Naive thymus-derived CD8-positive, alpha-beta T cell (primary cell): Measurements from ENCODE around the gene NMNAT2. TPM values are rescaled to one million over a fixed set of nuclear protein-coding genes. Genes with fewer than 3 reads are reported as not detected.
"Not testable (repeated sequence)": the region's sequence is repeated elsewhere in the genome, so short reads cannot be mapped to it uniquely, and the experiment has no call there.

Source experiments
- ATAC-seq, 2 donors: fragments of 150-1000 bp; cut with Tn5 transposase in 1 of 2; sonication (Bioruptor Pico), chemical (Tn5 transposase) in 1 of 2; 1 replicate in 1 of 2; 2 replicates in 1 of 2; pipeline ENCODE4 v1.10.0; 2021; ENCODE audit warnings: mild to moderate bottlenecking in 2 of 2, moderate library complexity in 2 of 2
- POLR2A ChIA-PET: fragments of 350-600 bp; sonication (Branson Sonifier 250); formaldehyde crosslinking; loops from one replicate; lab custom pipeline; 2021; ENCODE audit warnings: antibody characterized with exemption; lab: Charles Lee
- DNase-seq, 10 donors: peaks; one replicate each; pipeline versions ENCODE4 v3.0.0 to v3.0.0-alpha.2; 2020 to 2022
- H3K27ac Mint-ChIP-seq, 10 donors: one replicate each; pipeline ENCODE4 v1.8.0; 2020 to 2022; ENCODE audit warnings: mild to moderate bottlenecking in 10 of 10, mixed read lengths in 10 of 10, moderate library complexity in 4 of 10, inconsistent platforms in 1 of 10
- H3K27me3 Mint-ChIP-seq, 5 donors: one replicate each; pipeline ENCODE4 v1.8.0; 2021 to 2022; ENCODE audit warnings: mixed read lengths in 5 of 5
- H3K36me3 Mint-ChIP-seq, 3 donors: one replicate each; pipeline ENCODE4 v1.8.0; 2020 to 2022; ENCODE audit warnings: mixed read lengths in 3 of 3, mild to moderate bottlenecking in 2 of 3, inconsistent platforms in 1 of 3
- H3K4me1 Mint-ChIP-seq, 4 donors: one replicate each; pipeline ENCODE4 v1.8.0; 2021 to 2022; ENCODE audit warnings: mixed read lengths in 4 of 4
- H3K4me3 Mint-ChIP-seq, 10 donors: one replicate each; pipeline ENCODE4 v1.8.0; 2020 to 2022; ENCODE audit warnings: mild to moderate bottlenecking in 10 of 10, mixed read lengths in 10 of 10, moderate library complexity in 6 of 10, inconsistent platforms in 1 of 10
- H3K9me3 Mint-ChIP-seq, 9 donors: one replicate each; pipeline ENCODE4 v1.8.0; 2020 to 2022; ENCODE audit warnings: mixed read lengths in 9 of 9, mild to moderate bottlenecking in 3 of 9, inconsistent platforms in 1 of 9, moderate library complexity in 1 of 9
- polyA plus RNA-seq, 3 donors: library from polyadenylated mRNA; unstranded; fragments of 300-500 nt; fragmentation: Illumina TruSeq; gene quantifications; one replicate each; pipeline ENCODE4 v1.2.3, GENCODE V29; 2021
- total RNA-seq, 8 experiments: library from RNA in 2 of 8; stranded (reverse) in 2 of 8; gene quantifications; one replicate each; pipeline ENCODE4 v1.2.3 and lab custom pipeline; 2021 to 2026

The NMNAT2 gene
- total and polyA plus RNA-seq, 5 experiments from 2014 or later: not detected

DNA sequence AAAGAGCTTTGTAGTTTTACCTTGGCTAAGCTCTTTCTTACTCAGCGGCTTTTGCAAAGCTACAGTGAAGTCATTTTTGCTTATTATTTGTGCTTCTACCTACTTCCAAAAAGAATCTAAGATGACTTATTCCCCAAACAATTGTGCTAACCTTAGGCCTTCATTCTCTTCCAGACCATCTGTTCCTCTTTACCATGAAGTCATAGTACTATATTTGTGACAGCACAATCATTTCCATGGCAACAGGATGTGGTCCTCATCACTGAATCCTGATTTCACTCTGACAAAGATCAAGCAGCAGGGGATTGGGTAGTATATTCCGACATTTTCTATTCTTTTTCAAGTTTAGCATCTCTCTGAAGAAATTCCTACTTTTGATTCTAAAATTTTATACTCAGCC, 24.8 kb upstream of the NMNAT2 start:
- H3K27ac Mint-ChIP-seq: no peak overlapping the region
- no peaks in the 10 kb centered on the region for H3K36me3 Mint-ChIP-seq
- no peaks in the 10 kb centered on the region for H3K4me1 Mint-ChIP-seq
- no peak for DNase-seq
- H3K4me3 Mint-ChIP-seq: no peak overlapping the region
- ATAC-seq: no peak
- H3K27me3 Mint-ChIP-seq: peaks cover 0 to 4% (median 1%) of the 10 kb centered on the region in 5 donors
- no peaks in the 10 kb centered on the region for H3K9me3 Mint-ChIP-seq
- POLR2A ChIA-PET: no interaction called here

DNA sequence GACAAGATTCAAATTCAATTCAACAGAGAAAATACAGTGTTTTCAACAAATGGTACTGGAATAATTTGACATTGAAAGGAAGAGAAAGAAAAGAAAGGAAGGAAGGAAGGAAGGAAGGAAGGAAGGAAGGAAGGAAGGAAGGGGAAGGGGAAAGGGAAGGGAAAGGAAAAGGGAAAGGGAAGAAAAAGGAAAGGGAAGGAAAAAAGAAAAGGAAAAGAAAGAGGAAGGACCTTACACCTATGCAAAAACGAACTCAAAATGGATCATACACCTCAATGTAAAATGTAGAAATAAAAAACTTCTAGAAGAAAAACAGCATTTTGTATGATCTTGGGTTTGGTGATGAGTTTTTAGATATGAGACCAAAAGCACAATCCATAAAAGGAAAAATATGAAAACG, 19.9 kb upstream of the NMNAT2 start:
- H3K36me3 Mint-ChIP-seq: no peaks in the 10 kb centered on the region
- H3K4me1 Mint-ChIP-seq: no peaks in the 10 kb centered on the region
- POLR2A ChIA-PET: no interaction called here
- DNase-seq (no peak), ATAC-seq (no peak)
- H3K27me3 Mint-ChIP-seq: peaks cover 0 to 25% (median 7%) of the 10 kb centered on the region in 5 donors
- no peak overlapping the region for H3K27ac Mint-ChIP-seq
- no peak overlapping the region for H3K4me3 Mint-ChIP-seq
- H3K9me3 Mint-ChIP-seq: no peaks in the 10 kb centered on the region

GRCh38 chr1:183435497-183435896, 17.3 kb upstream of the NMNAT2 start:
- H3K27ac Mint-ChIP-seq: no peak overlapping the region
- ATAC-seq (no peak), DNase-seq (no peak)
- H3K9me3 Mint-ChIP-seq: no peaks in the 10 kb centered on the region
- no peaks in the 10 kb centered on the region for H3K36me3 Mint-ChIP-seq
- no peak overlapping the region for H3K4me3 Mint-ChIP-seq
- POLR2A ChIA-PET: no interaction called here
- H3K27me3 Mint-ChIP-seq: peaks cover 6 to 45% (median 15%) of the 10 kb centered on the region in 5 donors
- H3K4me1 Mint-ChIP-seq: no peaks in the 10 kb centered on the region

DNA sequence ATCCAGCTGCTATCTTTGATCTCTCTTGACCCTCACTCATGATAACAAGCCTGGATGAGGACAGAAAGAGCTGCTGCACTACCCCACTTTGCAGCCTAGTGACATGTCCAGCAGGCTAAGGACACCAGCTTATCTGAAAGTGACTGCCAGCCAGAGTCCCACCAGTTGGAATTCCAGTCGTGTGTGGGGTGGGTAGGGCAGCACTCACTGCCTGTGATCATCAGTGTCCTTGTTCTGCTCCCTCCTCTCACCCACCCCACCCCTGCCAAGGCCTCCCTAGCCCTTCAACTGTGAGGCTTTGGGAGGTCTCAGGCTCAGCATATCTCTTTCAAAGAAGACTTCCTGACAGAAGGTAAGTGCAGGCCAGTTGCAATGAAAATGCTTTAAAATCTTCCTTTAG, 15.5 kb upstream of the NMNAT2 start:
- POLR2A ChIA-PET: no interaction called here
- H3K4me1 Mint-ChIP-seq: no peaks in the 10 kb centered on the region
- no peak overlapping the region for H3K27ac Mint-ChIP-seq
- peaks cover 12 to 51% (median 25%) of the 10 kb centered on the region in 5 donors for H3K27me3 Mint-ChIP-seq
- no peak overlapping the region for H3K4me3 Mint-ChIP-seq
- ATAC-seq: no peak
- peaks cover 0 to 3% (median 0%) of the 10 kb centered on the region in 9 donors for H3K9me3 Mint-ChIP-seq
- DNase-seq: no peak
- H3K36me3 Mint-ChIP-seq: peaks cover 0 to 2% (median 0%) of the 10 kb centered on the region in 3 donors

DNA sequence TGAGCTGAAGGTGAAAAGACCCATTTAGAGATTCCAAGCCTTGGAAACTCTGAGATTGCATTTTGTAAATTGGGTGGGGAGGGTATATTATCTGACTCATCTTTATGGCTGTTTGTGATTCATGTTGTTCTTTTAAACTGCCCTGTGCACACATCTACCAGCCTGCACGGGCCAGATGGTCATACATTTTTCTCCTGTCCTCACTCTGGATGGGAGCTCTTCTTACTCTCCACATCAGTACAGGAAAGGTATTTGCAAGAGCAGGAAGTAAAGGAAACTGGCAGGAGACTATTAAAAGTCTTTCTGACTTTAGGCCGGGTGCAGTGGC, 14.3 kb upstream of the NMNAT2 start:
- no peak for ATAC-seq
- Mint-ChIP-seq H3K4me1 (no peaks in the 10 kb centered on the region), H3K27me3 (peaks cover 13 to 42% (median 24%) of the 10 kb centered on the region in 5 donors), H3K27ac (no peak overlapping the region), H3K36me3 (peaks cover 0 to 2% (median 0%) of the 10 kb centered on the region in 3 donors), H3K9me3 (peaks cover 0 to 3% (median 0%) of the 10 kb centered on the region in 9 donors), H3K4me3 (no peak overlapping the region)
- POLR2A ChIA-PET: no interaction called here
- no peak for DNase-seq

GRCh38 chr1:183431840-183432547, 13.8 kb upstream of the NMNAT2 start:
- Mint-ChIP-seq H3K4me3 (no peak overlapping the region), H3K36me3 (peaks cover 0 to 2% (median 0%) of the 10 kb centered on the region in 3 donors), H3K27ac (peak overlapping the region in 1 of 10 donors; percentile 1), H3K4me1 (no peaks in the 10 kb centered on the region), H3K9me3 (peaks cover 0 to 3% (median 0%) of the 10 kb centered on the region in 9 donors), H3K27me3 (peaks cover 13 to 42% (median 24%) of the 10 kb centered on the region in 5 donors)
- DNase-seq (no peak), ATAC-seq (no peak)
- POLR2A ChIA-PET: no interaction called here

- H3K27ac Mint-ChIP-seq, H3K4me1 Mint-ChIP-seq, DNase-seq, H3K9me3 Mint-ChIP-seq, H3K36me3 Mint-ChIP-seq, POLR2A ChIA-PET, ATAC-seq, H3K4me3 Mint-ChIP-seq: not testable (repeated sequence)
- peaks cover 17 to 38% (median 32%) of the 10 kb centered on the region in 5 donors for H3K27me3 Mint-ChIP-seq
Observed at GRCh38 chr1:183427591-183427990, 9.4 kb upstream of the NMNAT2 start.

- peaks cover 0 to 4% (median 4%) of the 10 kb centered on the region in 3 donors for H3K36me3 Mint-ChIP-seq
- no peaks in the 10 kb centered on the region for H3K4me1 Mint-ChIP-seq
- peaks cover 26 to 50% (median 40%) of the 10 kb centered on the region in 5 donors for H3K27me3 Mint-ChIP-seq
- H3K9me3 Mint-ChIP-seq: peaks cover 0 to 4% (median 0%) of the 10 kb centered on the region in 9 donors
- no peak overlapping the region for H3K27ac Mint-ChIP-seq
- POLR2A ChIA-PET: no interaction called here
- DNase-seq (no peak), ATAC-seq (no peak)
- H3K4me3 Mint-ChIP-seq: no peak overlapping the region
Observed at GRCh38 chr1:183424691-183425090, 6.5 kb upstream of the NMNAT2 start.

GRCh38 chr1:183423541-183423940, 5.4 kb upstream of the NMNAT2 start:
- POLR2A ChIA-PET: no interaction called here
- peaks cover 31 to 53% (median 48%) of the 10 kb centered on the region in 5 donors for H3K27me3 Mint-ChIP-seq
- peaks cover 3% of the 10 kb centered on the region in 4 donors for H3K4me1 Mint-ChIP-seq

GRCh38 chr1:183419399-183419798, 1.2 kb upstream of the NMNAT2 start:
- Mint-ChIP-seq H3K4me1 (peaks cover 19 to 30% (median 27%) of the 10 kb centered on the region in 4 donors), H3K27me3 (peaks cover 51 to 73% (median 67%) of the 10 kb centered on the region in 5 donors), H3K27ac (no peak overlapping the region), H3K36me3 (peaks cover 0 to 14% (median 1%) of the 10 kb centered on the region in 3 donors), H3K9me3 (peaks cover 0 to 2% (median 0%) of the 10 kb centered on the region in 9 donors), H3K4me3 (no peak overlapping the region)
- POLR2A ChIA-PET: interaction anchor here (0.7 kb wide), 1 partner anchor 38 kb away, joined by 3 read pairs; no protein-coding TSS in a partner anchor
- no peak for ATAC-seq
- no peak for DNase-seq

More at GRCh38 chr1:183423541-183423940, 5.4 kb upstream of the NMNAT2 start:
- peaks cover 0 to 5% (median 0%) of the 10 kb centered on the region in 9 donors for H3K9me3 Mint-ChIP-seq
- no peak overlapping the region for H3K27ac Mint-ChIP-seq
- ATAC-seq (no peak), DNase-seq (no peak)
- H3K36me3 Mint-ChIP-seq: peaks cover 0 to 8% (median 1%) of the 10 kb centered on the region in 3 donors
- no peak overlapping the region for H3K4me3 Mint-ChIP-seq

- POLR2A ChIA-PET: no interaction called here
- no peak for DNase-seq
- no peak for ATAC-seq
- H3K27me3 Mint-ChIP-seq: peaks cover 51 to 79% (median 70%) of the 10 kb centered on the region in 5 donors
- peaks cover 0 to 2% (median 0%) of the 10 kb centered on the region in 9 donors for H3K9me3 Mint-ChIP-seq
- H3K4me1 Mint-ChIP-seq: peaks cover 19 to 30% (median 27%) of the 10 kb centered on the region in 4 donors
- H3K36me3 Mint-ChIP-seq: peaks cover 0 to 17% (median 1%) of the 10 kb centered on the region in 3 donors
- H3K4me3 Mint-ChIP-seq: peak overlapping the region in 9 of 10 donors; percentile 21 to 81 (median 66)
- H3K27ac Mint-ChIP-seq: peak overlapping the region in 2 of 10 donors; percentile 44 to 70
Observed at GRCh38 chr1:183418696-183419095, 516 bp upstream of the NMNAT2 start.

DNA sequence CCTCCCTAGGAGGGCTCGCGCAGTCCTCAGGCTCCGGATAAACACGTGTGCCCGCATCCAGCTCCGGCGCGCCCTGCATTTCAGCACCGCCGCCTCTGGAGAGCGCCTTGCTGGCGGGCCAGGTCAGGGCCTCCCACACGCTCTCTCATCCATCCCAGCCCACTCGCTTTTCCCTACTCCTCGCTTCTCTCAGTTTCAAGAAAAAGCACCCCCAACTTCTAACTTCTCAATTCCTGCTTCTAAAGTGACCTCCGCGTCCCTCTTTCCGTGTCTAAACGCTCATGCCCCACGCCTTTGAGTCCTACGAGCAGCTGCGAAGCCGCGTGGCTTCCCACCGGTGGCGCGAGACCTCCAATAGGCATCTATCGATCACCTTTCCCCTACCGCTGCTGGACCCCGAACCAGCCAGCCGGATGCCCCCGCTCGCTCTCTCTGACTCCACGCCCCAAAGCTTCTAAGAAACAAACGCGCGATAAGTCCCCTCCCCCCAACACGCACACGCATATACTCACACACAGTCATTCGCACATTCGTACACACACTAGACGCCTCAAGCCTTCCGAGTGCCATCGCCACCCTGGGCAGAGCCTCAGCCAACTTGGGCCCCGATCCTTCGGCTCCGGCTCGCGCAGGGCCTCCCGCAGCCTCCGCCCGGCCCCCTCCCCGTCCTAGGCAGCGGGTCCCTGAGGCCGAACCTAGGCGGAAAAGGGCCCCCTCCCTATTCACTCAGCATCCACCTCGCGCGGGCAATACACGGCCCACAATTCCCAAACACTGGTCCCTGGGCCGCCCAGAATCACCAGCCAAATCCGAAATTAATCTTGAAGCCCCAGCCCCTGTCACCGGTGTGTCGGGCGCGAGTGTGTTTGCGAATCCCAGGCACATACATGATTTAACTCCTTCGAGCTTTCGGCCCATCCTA, 1.1 kb downstream of the NMNAT2 start:
- H3K27me3 Mint-ChIP-seq: peaks cover 41 to 72% (median 60%) of the 10 kb centered on the region in 5 donors
- peak in 8 of 10 donors; percentile 9 to 56 (median 30) for DNase-seq
- ATAC-seq: peak; percentile 82 to 86
- H3K27ac Mint-ChIP-seq: peak overlapping the region in 1 of 10 donors; percentile 12
- peaks cover 0 to 17% (median 0%) of the 10 kb centered on the region in 3 donors for H3K36me3 Mint-ChIP-seq
- H3K9me3 Mint-ChIP-seq: peaks cover 0 to 2% (median 0%) of the 10 kb centered on the region in 9 donors
- POLR2A ChIA-PET: no interaction called here
- H3K4me1 Mint-ChIP-seq: peaks cover 19 to 30% (median 27%) of the 10 kb centered on the region in 4 donors
- H3K4me3 Mint-ChIP-seq: peak overlapping the region; percentile 53 to 81 (median 68)
